GM23248 (cell line): ENCODE data around the gene PSG3. TPM values are rescaled to one million over a fixed set of nuclear protein-coding genes. Genes with fewer than 3 reads are reported as not detected.

Source experiments
- polyA plus RNA-seq: library from polyadenylated mRNA; unstranded; fragments of >200 nt; fragmentation: Nextera tagmentation; extraction: Ambion mirVana; gene quantifications from 2 replicates; pipeline ENCODE4 v1.2.1, GENCODE V29; 2016
- total RNA-seq: library from RNA; depleted of rRNA; stranded (reverse); fragments of >200 nt; shearing (Covaris generic); gene quantifications from 2 replicates; pipeline ENCODE4 v1.2.3, GENCODE V29; 2014; rRNA removed

Gene PSG3
- total and polyA plus RNA-seq, 2 experiments from 2014 or later = 0.10 TPM; not detected in 1

Other genes with a start within 250 kb of the PSG3 start
- not detected in 2 replicates for gene CEACAM1, start 212.0 kb downstream of the PSG3 start, total RNA-seq
- gene CEACAM1, start 212.0 kb downstream of the PSG3 start, polyA plus RNA-seq = not detected in 2 replicates
- gene CEACAM8, start 145.6 kb downstream of the PSG3 start, total RNA-seq = not detected in 2 replicates
- gene CEACAM8, start 145.6 kb downstream of the PSG3 start, polyA plus RNA-seq = not detected in 2 replicates
- gene PSG8, start 25.2 kb upstream of the PSG3 start, total RNA-seq = not detected in 2 replicates
- gene PSG8, start 25.2 kb upstream of the PSG3 start, polyA plus RNA-seq = 0.95 and 1.7 TPM in 2 replicates
- gene PSG1, start 139.2 kb upstream of the PSG3 start, total RNA-seq = 0.13 and 0.54 TPM in 2 replicates
- 2.5 and 3.0 TPM in 2 replicates for gene PSG1, start 139.2 kb upstream of the PSG3 start, polyA plus RNA-seq
- not detected in 2 replicates for gene PSG6, start 177.4 kb upstream of the PSG3 start, total RNA-seq
- gene PSG6, start 177.4 kb upstream of the PSG3 start, polyA plus RNA-seq = 1.2 and 1.8 TPM in 2 replicates
- gene PSG7, start 196.7 kb upstream of the PSG3 start, total RNA-seq = not detected in 2 replicates
- gene PSG7, start 196.7 kb upstream of the PSG3 start, polyA plus RNA-seq = 0.19 TPM in 1 of 2 replicates, not detected in the other